GM19193 (cell line): Measurements from ENCODE around the gene TSEN54.

Source experiments
- POLR2A ChIP-seq: IDR thresholded peaks from 4 replicates; pipeline ENCODE4 v1.6.1; 2011; ENCODE audit not compliant: insufficient read depth, insufficient read length; ENCODE audit errors: extremely low read depth

Gene TSEN54

DNA sequence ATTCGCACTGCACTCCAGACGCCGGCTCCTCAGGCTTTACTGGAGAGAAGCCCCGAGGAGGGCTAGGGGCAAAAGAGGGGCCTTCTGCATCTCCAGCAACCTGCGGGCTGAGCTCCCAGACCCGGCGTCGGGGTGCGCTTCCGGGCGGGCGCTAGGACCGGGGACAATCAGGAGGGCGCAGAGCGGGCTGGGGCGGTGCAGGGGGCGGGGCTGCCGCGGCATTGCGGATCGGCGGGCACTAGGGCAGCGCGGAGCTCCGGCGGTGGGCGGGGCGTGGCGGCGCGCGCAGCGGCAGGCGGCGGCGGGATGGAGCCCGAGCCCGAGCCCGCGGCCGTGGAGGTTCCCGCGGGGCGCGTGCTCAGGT is at the start of gene TSEN54:
Gene TSEN54, plus strand, starts transcription at position 274 of the 364 bp plus-strand sequence. Its CDS starts 33 bp downstream, at position 307.
- no peak for TF ChIP-seq POLR2A

DNA sequence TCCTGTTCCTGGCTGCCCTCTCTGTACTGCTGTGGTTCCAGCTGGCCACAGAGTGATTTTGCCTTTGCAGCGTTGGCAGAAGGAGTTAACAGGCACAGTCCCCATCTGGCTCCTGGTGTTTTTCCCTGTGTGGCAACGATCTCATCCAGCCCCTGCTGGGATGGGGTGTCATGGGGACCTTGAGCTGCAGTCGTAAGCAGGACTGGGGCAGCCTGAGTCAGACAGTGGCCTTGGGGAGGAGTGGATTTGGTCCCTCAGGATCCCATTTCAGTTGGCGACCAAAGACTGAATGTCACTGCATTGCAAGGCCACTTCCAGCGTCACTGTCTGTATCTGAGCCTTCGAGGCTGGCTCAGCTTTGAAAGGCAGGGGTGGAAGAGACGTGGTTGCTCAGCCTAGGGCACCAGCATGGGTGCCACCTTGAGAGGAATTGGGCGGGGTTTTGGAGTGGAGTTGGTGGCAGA is 48.0 kb upstream of the TSEN54 start:
- TF ChIP-seq POLR2A = no peak

DNA sequence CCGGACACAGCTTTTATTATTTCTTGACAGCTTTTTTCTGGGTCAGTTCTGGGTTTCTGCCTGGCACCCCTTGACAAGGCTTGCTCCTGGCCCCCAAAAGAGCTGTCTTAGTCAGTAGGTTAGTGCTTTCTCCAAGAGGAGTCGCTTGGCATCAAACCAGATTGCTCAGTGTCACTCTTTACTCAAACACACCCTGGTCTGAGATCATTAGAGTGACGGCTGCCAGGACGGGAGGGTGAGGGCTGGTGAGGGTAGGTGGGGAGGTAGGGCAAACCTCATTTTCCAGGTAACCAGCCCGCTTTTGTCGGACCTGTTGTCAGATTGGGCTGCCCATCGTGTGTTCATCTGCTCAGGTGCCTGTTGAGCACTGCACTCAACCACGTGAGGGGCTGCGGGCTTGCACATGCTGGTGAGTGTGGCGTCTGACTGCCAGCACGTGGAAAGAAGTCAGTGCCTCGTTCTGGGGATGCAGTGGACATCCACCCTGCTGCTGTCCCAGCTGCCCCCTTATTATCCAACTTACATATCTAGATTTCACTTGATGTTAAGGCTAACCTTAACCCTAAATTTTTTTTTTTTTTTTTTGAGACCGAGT is 47.5 kb upstream of the TSEN54 start:
- no peak for TF ChIP-seq POLR2A

DNA sequence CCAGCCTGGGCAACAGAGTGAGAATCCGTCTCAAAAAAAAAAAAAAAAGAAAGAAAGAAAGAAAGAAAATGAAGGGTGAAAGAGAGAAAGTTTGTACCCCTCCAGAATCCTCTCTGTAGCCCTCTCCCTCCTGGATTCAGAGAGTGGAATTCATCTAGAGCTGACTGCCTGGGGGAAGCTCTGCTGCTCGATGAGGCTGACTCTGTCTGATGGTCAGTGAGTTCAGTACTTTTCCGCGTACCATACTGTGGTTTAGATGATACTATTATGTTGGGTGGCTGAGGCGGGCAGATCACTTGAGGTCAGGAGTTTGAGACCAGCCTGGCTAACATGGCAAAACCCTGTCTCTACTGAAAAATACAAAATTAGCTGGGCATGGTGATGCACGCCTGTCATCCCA is 45.1 kb upstream of the TSEN54 start:
- TF ChIP-seq POLR2A = no peak

DNA sequence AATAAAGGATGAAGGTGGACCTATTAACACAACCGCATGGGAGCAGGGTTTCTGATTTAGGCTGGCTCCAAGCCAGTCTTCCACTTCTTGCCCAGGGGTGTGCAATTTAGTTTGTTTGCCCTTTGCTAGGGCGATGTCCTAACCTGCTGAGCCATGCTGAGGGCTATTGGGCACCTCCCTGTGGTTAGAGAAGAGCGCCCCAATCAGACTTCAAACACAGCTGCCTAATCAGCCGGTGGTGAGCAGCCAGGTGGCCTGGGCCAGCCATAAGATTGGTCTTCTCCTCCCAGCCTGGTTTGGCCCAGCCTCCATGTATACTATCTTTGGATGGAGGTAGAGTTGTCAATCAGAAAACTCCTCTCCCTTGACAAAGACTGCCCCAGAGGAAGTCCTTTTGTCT is 44.2 kb upstream of the TSEN54 start:
- no peak for TF ChIP-seq POLR2A

DNA sequence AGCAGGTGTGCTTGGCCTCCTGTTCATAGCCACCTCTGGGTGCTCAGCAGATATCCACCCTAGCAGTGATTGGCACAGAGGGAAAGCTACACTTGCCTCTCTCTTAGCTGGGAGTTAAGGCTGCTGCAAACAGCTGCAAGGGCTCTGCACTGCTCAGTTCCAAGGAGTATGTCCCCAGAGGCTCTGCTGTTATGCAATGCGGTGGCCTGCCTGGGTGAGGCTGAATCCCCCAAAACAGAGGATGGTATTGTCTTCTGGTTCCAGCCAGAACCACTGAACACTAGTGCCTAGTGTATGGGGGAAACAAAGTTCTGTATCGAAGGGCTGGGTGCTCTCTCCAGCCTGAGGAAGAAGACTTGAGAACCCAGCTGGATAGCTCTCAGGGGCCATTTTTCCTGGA is 43.1 kb upstream of the TSEN54 start:
- no peak for TF ChIP-seq POLR2A

DNA sequence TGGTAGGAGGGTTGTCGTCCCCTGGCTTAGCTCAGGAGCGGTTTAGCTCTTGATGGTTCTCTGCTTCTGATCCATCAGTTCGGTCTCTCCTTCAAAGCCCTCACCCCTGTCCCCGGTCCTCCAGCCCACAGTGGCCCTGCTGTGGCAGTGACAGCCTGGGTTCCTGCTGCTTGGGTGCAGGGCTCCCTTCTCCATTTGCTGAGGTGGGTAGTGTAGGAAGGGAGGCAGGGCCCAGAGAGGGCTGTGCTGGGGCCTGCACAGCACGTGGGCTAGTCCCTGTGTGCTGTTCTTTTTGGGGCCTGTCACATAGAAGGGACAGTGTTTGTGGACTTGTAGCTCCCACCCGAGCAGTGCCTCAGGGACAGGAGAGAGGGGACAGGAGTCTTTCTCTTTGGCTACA is 41.6 kb upstream of the TSEN54 start:
- TF ChIP-seq POLR2A = no peak

DNA sequence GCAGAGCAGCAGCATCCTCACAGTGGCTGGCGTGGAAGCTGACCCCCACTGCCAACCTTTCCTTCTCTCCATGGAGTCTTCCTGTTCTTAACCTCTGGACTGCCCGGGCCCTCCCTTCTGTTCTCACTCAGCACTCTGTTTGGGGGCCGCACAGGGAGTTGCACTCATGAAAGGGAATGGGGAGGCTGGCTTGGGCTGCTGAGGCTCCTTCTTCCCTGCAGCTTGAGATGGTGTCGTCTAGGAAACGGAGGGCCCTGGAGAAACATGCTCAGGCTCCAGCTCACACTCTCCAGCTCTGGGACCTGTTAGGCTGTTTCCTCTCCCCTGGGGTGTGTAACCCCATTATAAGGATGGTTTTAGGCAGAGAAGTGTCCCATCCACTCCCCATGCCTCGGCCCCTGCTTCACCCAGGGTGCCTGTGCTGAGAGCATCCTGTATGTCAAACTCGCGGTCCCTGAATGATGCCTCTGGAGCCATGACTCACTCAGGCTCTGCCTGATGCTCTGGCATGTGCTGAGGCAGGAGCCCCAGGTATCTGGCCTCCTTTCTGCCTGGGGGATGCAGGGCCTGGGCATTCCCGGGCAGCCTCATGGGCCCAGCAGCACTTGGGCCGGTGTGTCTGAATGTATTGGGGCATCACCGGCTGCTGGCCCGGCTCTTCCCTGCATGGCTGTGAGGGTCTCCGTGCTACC is 41.0 kb upstream of the TSEN54 start:
- TF ChIP-seq POLR2A = no peak

DNA sequence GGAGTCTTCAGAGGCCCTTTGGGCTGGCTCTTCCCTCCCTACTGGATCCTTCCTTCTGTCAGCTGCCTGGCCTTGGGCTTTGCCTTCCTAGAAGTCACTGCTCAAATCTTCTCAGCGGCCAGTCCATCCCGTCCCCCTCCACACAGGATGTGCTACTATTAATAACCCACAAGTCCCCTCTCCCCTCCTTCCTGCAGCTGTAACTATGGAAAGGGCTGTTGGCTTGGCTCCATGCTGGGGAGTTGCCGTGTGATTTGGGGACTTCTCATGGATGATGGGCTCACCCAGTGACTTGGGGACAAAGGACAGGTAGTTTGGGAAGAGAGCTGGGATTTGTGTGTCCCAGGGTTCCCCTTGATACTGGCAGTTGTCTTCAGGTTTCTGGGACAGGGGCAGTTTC is 40.5 kb upstream of the TSEN54 start:
- no peak for TF ChIP-seq POLR2A

DNA sequence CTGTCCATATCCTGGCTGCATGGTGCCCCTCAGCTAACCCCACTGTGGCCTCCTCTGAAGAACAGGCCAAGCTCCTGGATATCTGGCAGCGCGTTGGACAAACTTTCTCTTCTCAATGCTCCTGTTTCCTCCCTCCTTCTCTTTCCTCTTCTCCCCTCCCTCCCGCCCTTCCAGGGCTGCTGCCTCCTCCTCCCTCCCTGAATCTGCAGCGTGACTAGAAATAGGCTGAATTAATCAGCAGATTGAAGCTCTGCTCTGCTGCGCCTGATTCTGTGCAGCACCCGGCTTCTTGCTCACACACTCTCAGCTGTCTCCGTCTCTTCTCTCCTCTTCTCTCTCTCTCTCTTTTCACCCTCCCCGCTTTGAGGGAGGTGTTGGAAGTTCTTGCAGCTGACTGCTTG is 40.1 kb upstream of the TSEN54 start:
- TF ChIP-seq POLR2A = no peak

DNA sequence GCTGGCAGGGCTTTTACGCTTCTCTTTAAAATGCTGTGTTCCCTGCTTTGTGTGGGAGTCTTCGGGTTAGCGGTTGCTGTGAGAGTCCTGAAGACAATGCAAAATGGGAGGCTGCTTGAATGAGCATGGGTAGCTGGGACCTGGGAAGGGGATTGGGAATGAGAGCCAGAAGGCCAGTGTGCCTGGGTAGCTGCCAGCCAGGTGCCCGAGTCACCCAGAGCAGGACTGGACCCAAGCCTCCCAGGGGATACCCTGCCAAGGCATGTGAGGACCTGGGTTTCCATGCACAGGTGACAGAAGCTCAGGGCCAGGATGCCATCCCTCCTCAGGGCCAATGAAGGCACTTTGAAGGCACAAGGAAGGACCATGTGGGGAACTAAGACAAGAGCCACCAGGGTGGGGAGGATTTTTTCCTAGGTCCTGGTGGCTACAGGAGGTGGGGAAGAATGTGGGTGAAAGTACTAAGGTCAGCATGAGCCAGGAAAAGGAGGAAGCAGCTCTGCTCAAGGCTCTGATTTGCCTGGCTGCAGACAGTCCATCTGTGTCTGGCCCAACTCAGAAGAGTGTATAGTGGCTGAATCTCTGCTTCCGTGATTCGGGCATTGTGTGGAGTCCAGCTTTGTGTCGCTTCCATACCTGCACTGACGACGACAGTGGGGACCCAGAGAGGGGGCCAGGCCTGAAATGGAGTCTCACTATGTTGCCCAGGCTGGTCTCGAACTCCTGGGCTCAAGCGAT is 39.4 kb upstream of the TSEN54 start:
- TF ChIP-seq POLR2A = no peak

DNA sequence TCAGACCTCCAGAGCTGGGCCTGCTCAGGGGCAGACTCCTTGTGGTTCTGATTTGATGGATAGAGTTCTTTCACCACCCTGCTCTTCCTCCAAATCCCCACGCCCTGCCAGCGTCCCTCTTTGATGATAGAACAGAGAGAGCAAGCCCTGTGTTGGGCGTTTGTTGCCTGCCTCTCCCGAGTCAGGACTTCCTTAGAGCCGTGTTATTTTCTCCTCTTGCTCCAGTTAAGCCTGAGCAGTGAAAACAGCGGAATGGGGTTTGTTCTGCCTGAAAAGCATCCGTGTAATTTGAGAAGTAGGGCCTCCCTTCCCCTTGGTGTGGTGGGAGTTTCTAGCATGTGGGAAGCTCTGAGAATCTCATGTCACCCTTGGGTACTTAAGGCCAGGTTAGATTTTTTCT is 37.8 kb upstream of the TSEN54 start:
- no peak for TF ChIP-seq POLR2A

DNA sequence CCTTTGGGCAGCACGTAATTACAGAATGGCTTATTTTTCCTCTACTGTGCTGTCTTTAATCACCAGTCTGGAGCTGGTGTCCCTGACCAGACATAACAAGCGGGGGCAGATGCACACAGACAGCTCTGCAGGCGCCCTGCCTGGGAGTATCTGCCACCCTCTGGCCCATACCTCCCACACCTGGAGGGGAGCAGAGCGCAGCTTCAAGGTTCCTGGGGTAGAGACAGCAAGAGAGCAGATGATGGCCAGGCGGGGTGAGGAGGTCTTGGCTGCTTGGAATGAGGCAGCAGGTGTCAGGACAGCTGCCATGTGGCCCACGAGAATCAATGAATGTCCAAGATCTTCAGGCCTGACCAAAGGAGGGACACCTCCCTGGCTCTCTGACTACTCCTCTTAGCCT is 36.0 kb upstream of the TSEN54 start:
- TF ChIP-seq POLR2A = no peak

DNA sequence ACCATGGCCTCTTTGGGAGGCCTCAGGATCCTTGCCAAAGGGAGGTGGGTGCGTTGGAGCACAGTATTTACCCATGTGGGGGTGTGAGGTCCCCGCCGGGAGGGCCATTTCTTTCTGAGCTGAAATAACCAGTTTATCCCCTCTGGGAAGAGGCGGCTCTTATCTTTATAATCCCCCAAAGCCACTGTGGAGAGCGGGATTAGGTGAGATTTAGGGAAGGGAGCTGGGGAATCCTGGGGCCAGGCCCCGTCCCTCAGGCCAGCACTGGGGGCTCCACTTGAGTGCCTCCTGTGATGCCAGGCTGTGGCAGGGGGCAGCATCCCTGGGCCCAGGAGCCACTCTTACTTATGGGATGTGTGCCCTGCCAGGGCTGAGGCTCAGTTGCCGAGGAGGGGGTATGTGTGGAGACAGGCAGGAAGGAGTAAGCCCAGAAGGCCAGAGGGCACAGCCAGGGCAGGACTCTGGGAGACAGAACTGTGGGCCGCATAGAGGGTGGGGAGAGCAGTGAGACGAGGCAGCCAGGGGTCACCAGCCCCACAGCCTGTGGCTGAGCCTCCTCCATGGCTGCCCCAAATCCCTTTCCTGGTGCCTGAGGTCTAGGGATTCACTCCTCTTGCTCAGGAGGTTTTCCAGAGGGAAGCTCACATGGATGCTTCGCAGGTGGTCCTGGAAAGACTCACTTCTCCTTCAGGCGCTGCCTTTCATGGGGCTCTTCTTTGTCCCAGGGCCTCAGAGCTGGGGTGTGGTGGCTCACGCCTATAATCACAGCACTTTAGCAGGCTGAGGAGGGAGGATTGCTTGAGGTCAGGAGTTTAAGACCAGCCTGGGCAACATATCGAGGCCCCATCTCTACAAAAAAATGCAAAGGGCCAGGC is 34.9 kb upstream of the TSEN54 start:
- no peak for TF ChIP-seq POLR2A

DNA sequence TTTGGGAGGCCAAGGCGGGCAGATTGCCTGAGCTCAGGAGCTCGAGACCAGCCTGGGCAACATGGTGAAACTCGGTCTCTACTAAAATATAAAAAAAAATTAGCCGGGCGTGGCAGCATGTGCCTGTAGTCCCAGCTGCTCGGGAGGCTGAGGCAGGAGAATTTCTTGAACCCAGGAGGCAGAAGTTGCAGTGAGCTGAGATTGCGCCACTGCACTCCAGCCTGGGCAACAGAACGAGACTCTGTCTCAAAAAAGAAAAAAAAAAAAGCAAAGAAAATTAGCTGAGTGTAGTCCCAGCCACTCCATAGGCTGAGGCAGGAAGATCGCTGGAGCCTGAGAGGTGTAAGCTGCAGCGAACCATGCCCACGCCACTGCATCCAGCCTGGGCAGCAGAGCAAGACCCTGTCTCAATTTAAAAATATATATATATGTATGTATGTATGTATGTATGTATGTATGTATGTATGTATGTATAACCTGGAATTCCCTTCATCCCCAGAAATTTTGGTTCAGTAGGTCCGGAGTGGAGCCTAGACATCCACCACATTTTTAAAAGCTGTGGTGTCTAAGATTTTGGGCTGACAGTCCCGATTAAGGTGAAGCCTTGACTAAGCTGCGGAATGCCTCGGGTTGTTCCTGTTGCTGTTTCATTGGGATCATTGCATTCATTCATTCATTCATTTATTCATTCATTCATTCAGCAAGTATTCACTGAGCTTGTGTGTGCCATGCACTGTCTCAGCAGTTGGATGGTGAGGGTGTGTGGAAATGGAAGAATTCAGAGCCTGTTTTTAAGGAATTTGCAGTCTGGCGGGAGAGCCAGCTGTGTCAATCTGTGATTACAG is 34.0 kb upstream of the TSEN54 start:
- TF ChIP-seq POLR2A = no peak

DNA sequence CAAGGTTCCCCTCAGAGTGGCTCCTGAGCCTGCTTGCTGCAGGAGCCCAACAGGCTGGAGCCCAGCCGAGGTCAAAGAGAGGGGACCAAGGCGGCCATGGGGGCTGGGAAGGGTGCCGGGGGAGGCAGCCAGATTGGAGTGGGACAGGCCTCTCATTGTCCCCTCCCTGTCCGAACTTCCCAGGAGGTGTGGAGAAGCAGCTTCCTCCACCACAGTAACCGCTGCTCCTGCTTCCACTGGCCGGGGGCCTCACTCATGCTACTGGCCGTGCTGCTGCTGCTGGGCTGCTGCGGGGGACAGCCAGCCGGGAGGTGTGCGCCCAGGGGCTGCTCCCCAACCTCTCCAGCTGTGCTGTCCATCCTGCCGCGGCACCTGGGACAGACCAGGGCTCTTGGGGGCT is 30.6 kb upstream of the TSEN54 start:
- TF ChIP-seq POLR2A = no peak
